ENCODE measurements around the gene FAR2.

DNA sequence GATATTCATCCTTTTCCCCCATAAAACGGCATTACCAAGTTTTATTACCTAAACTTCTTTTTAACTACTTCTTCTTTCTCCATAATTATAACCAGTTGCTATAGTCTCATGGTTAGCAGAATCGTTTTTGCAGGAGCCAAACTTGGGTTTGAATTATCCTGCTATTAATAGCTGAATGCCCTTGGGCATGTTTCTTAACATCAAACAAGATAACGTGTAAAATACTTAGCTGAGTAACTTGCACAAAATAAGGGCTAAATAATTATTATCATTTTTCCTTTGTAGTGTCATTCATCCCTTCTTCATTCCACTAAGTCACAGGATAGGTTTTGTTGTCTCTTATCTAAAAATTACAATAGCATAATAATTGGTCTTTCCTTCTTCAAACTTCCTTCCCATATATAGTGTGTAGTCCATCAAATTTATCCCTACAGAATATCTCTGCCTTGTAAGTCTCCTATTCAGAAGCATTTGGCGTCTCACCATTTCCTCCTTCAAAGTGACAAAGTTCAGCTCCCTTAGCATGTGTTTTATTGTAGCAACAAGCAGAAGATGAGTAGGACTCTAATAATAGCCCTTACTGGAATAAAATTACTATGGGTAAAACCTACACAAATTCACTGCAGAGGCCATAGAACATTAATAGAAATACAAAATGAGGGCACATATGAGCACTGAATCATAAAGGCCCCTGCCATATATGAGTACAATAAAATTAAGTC is 63.8 kb downstream of the FAR2 start:
- TF ChIP-seq, protein P1, sequence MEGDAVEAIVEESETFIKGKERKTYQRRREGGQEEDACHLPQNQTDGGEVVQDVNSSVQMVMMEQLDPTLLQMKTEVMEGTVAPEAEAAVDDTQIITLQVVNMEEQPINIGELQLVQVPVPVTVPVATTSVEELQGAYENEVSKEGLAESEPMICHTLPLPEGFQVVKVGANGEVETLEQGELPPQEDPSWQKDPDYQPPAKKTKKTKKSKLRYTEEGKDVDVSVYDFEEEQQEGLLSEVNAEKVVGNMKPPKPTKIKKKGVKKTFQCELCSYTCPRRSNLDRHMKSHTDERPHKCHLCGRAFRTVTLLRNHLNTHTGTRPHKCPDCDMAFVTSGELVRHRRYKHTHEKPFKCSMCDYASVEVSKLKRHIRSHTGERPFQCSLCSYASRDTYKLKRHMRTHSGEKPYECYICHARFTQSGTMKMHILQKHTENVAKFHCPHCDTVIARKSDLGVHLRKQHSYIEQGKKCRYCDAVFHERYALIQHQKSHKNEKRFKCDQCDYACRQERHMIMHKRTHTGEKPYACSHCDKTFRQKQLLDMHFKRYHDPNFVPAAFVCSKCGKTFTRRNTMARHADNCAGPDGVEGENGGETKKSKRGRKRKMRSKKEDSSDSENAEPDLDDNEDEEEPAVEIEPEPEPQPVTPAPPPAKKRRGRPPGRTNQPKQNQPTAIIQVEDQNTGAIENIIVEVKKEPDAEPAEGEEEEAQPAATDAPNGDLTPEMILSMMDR (IDR thresholded peaks at IDR 0.05; ENCODE audit: insufficient read depth, low read length), result no peak
- no peak for TF ChIP-seq POLR2AphosphoS5 (IDR thresholded peaks at IDR 0.05; ENCODE audit: low read depth)

Measured in HL-60 (cell line).